Fibroblast of the aortic adventitia (primary cell): ENCODE data around the gene KNDC1. TPM values are rescaled to one million over a fixed set of nuclear protein-coding genes. Genes with fewer than 3 reads are reported as not detected.

ENCODE experiments used
- DNase-seq: peaks from one replicate; pipeline ENCODE4 v3.0.0-alpha.2; 2010; ENCODE audit warnings: low read depth
- H3K4me3 ChIP-seq: 2 replicates; pipeline ENCODE4 v1.5.1; 2011; ENCODE audit warnings: low read depth, mild to moderate bottlenecking, control low read depth, low read length, moderate library complexity
- total RNA-seq: library from RNA; depleted of rRNA; stranded (reverse); fragments of >200 nt; gene quantifications from 2 replicates; pipeline ENCODE4 v1.2.3, GENCODE V29; 2012; ENCODE audit warnings: low replicate concordance
- TF ChIP-seq, protein P1 (sequence below): IDR thresholded peaks from 2 replicates; pipeline ENCODE4 v1.5.1; 2011; ENCODE audit warnings: mild to moderate bottlenecking, low read length, control low read depth, inconsistent platforms; ENCODE audit not compliant: insufficient read depth

KNDC1 gene
- total RNA-seq, 1 donor: under 0.01 TPM

DNA sequence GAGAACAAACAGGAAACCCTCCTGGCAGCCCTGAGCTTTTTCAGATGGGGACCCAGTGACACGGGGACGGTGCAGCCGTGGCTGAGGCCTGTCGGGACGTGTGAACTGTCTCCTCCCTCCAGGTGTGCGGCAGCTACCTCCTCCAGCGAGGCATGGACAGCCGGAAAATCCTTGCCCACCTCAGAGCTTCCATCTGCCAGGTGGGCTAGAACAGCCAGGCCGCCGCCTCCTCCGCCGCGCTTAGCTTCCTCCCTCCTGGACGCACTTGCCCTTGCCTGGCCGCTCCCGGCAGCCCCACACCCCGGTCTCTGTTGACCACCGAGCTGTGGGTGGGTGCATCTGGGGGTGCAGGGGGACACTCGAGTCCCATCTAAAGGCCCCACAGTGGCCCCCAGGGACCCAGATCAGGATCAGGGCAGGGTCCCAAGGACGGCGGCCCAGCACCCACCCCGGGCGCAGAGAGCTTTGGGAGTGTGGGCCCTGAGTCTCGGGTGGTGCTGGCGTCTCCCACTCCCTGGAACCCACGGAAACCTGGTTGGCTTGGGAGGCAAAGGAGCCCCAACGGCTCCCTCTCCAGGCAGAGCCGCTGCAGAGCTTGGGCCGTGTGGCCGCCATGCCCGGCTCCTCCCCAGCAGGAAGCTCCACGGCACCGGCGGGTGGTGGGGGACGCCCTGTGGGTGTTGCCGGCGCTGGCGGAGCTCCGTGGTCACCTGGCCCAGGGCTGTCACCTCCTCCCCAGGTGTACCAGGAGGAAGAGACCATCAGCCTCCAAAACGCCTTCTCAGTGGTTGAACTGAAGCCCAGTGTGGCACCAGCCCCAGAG lies 37.1 kb downstream of the KNDC1 start:
- TF ChIP-seq, protein P1, sequence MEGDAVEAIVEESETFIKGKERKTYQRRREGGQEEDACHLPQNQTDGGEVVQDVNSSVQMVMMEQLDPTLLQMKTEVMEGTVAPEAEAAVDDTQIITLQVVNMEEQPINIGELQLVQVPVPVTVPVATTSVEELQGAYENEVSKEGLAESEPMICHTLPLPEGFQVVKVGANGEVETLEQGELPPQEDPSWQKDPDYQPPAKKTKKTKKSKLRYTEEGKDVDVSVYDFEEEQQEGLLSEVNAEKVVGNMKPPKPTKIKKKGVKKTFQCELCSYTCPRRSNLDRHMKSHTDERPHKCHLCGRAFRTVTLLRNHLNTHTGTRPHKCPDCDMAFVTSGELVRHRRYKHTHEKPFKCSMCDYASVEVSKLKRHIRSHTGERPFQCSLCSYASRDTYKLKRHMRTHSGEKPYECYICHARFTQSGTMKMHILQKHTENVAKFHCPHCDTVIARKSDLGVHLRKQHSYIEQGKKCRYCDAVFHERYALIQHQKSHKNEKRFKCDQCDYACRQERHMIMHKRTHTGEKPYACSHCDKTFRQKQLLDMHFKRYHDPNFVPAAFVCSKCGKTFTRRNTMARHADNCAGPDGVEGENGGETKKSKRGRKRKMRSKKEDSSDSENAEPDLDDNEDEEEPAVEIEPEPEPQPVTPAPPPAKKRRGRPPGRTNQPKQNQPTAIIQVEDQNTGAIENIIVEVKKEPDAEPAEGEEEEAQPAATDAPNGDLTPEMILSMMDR: no peak
- no peak overlapping the region for H3K4me3 ChIP-seq
- no peak for DNase-seq

- DNase-seq: no peak
- H3K4me3 ChIP-seq: no peak overlapping the region
- TF ChIP-seq, protein P1: no peak
These were observed 37.8 kb downstream of the KNDC1 start for GRCh38 chr10:133197786-133198185.

DNA sequence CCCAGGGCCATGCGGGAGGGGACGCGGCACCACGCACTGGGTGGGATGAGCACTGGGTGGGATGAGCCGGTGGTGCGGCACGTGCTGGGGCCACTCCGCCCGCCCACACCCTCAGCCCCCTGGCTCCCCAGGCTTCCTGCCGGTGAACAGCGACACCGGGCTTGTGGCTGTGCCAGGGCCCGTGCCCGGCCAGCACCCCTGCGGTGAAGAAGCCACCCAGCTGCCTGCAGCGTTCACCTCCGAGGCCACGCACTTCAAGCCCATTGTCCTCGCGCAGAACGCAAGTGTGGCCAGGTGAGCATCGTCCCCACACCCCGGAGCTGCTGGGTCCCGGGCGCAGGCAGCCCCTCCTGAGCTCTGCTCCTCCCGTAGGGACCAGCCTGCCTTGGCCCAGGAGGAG lies 38.2 kb downstream of the KNDC1 start:
- no peak for DNase-seq
- TF ChIP-seq, protein P1: no peak
- no peak overlapping the region for H3K4me3 ChIP-seq

GRCh38 chr10:133198621-133199487 lies 38.8 kb downstream of the KNDC1 start:
- no peak for DNase-seq
- H3K4me3 ChIP-seq: no peak overlapping the region
- TF ChIP-seq, protein P1: no peak

DNA sequence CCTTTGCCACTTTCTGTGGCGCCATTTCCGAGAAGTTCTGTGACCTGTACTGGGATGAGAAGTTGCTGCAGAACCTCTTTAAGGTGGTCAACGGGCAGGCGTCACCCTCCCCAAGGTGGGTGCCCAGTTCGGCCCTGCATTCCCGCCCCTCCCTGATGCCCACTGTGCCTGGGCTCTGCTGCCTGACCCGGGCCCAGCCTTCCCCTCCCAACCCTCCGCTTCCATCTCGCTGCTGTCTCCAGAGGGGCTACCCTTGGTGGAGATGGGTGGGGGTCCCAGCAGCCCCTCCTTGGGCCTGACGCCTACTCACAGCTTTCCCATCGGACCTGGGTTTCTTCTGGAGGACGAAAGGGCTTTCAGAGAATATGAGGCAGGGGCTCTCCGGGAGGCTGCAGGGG lies 39.5 kb downstream of the KNDC1 start:
- no peak overlapping the region for H3K4me3 ChIP-seq
- DNase-seq: no peak
- TF ChIP-seq, protein P1: no peak

DNA sequence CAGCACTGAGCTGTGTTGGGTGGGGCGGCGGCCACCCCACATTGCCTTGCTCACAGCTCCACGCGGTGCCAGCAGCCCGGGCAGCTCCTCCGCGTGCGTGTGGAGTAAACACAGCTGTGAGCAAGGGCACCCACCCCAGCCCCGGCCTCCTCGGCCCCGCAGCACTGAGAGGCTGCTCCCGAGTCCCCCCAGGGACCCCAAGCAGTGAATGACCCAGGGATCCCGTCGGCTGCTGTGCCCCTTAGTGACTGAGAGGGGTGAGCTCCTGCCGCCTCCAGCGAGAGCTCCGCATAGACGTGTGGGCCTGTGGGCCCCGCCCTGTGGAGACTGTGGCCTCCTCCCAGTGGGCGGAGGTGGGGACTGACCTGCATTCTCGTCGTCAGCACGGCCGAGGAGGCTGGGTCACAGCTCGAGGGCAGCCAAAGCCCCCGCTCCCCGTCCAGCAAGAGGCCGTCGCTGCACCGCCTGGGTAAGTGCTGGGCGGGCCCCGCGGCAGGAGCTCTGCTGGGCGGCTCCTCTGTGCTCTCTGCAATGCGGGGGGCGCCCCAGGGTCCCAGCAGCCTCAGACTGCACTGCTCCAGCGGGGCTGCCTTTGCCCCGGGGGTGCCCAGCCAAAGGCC lies 40.1 kb downstream of the KNDC1 start:
- no peak for DNase-seq
- no peak overlapping the region for H3K4me3 ChIP-seq
- TF ChIP-seq, protein P1: no peak
